DOHH2 (cell line): ENCODE results near the gene MIEF1.
A peak's percentile ranks its signal among the peaks of the same experiment; 100 is the strongest.

Experiments used
- H3F3A ChIP-seq: fragments of 200-600 bp; sonication (generic), shearing (Covaris generic); 2 replicates; pipeline ENCODE4 v1.6.0; 2016; ENCODE audit warnings: antibody characterized with exemption, mild to moderate bottlenecking; ENCODE audit not compliant: control insufficient read depth, insufficient read depth
- H3K27ac ChIP-seq: fragments of 200-600 bp; sonication (generic); 2 replicates; pipeline ENCODE4 v1.5.1; 2014; ENCODE audit warnings: low read depth, mild to moderate bottlenecking, low read length, moderate library complexity
- H3K27me3 ChIP-seq: fragments of 200-600 bp; sonication (generic); 2 replicates; pipeline ENCODE4 v1.6.1; 2014; ENCODE audit warnings: mild to moderate bottlenecking, low read length, mixed read lengths; ENCODE audit not compliant: control insufficient read depth
- H3K36me3 ChIP-seq: fragments of 200-600 bp; sonication (generic); 2 replicates; pipeline ENCODE4 v1.6.1; 2014; ENCODE audit warnings: mild to moderate bottlenecking, low read length, moderate library complexity, mixed read lengths; ENCODE audit not compliant: control insufficient read depth
- H3K4me1 ChIP-seq: fragments of 200-600 bp; sonication (generic); 2 replicates; pipeline ENCODE4 v1.6.1; 2014; ENCODE audit warnings: mild to moderate bottlenecking, low read length, mixed read lengths; ENCODE audit not compliant: control insufficient read depth
- H3K4me2 ChIP-seq: fragments of 200-600 bp; sonication (generic); 2 replicates; pipeline ENCODE4 v1.6.0; 2014; ENCODE audit warnings: mild to moderate bottlenecking, low read length, moderate library complexity
- H3K4me3 ChIP-seq: fragments of 200-600 bp; sonication (generic); 2 replicates; pipeline ENCODE4 v1.5.1; 2014; ENCODE audit warnings: mild to moderate bottlenecking, low read length, mixed read lengths
- H3K79me2 ChIP-seq: fragments of 200-600 bp; sonication (generic); 2 replicates; pipeline ENCODE4 v1.6.1; 2014; ENCODE audit warnings: mild to moderate bottlenecking, low read length, mixed read lengths; ENCODE audit not compliant: control insufficient read depth
- H3K9me2 ChIP-seq: fragments of 200-600 bp; sonication (generic); replicated peaks from 2 replicates; pipeline ENCODE4 v1.6.1; 2014; ENCODE audit warnings: mild to moderate bottlenecking, low read length, mixed read lengths; ENCODE audit not compliant: control insufficient read depth
- H3K9me3 ChIP-seq: fragments of 200-600 bp; sonication (generic); 2 replicates; pipeline ENCODE4 v1.6.1; 2014; ENCODE audit warnings: antibody characterized with exemption, low read length, mixed read lengths; ENCODE audit not compliant: control insufficient read depth, insufficient read depth
- H4K20me1 ChIP-seq: fragments of 200-600 bp; sonication (generic); 2 replicates; pipeline ENCODE4 v1.6.0; 2014; ENCODE audit warnings: low read depth, mild to moderate bottlenecking, antibody characterized with exemption, low read length, moderate library complexity; ENCODE audit not compliant: control insufficient read depth, insufficient read depth
- EZH2phosphoT487 ChIP-seq: fragments of 200-600 bp; sonication (generic); IDR thresholded peaks from 2 replicates; pipeline ENCODE4 v1.6.1; 2017; ENCODE audit warnings: borderline replicate concordance, mild to moderate bottlenecking, antibody characterized with exemption, low read length, moderate library complexity, mixed read lengths
- TF ChIP-seq, protein P1 (sequence below): fragments of 200-600 bp; sonication (generic); IDR thresholded peaks from one replicate; pipeline ENCODE4 v1.5.1; 2014; ENCODE audit warnings: antibody characterized with exemption, mild to moderate bottlenecking, low read depth, low read length; ENCODE audit not compliant: poor library complexity, severe bottlenecking

Gene MIEF1

DNA sequence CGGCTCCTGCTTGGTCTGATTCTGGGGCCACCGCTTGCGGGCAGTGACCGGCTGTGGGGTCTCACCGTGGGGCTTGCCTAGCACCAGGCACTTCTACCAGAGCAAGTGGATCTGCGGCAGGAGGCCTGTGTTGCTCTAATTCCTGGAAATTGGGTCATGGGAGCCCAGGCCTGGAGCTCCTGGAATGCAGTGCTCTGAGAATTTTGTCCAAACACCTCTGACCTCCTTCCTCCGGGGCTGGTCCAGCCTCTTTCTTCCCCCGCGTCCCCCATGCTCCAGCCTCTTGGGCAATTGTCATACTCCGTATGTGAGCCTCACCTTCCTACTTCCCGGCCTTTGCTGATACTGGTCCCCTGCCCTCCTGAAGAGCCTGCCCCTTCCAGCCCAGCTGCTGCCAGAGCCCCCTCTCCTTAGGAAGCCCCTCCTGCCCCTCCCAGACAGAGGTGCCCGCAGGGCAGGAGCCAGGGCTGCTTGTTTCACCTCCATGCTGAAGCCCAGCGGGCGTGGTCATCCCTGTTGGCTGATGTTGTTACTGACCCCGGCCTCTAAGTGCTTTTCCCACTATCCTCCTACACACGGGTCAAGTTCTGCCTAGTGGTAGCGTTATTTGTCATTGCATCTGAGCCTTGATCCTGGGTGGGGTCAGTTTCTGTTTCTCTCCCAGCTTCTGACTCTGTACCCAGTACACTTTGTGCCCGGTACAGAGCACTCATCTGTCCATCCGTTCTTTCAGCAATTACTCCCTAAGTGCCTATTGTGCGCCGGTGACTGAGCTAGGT, 35.7 kb upstream of the MIEF1 start:
- H3K4me2 ChIP-seq: peak overlapping the region; percentile 82

DNA sequence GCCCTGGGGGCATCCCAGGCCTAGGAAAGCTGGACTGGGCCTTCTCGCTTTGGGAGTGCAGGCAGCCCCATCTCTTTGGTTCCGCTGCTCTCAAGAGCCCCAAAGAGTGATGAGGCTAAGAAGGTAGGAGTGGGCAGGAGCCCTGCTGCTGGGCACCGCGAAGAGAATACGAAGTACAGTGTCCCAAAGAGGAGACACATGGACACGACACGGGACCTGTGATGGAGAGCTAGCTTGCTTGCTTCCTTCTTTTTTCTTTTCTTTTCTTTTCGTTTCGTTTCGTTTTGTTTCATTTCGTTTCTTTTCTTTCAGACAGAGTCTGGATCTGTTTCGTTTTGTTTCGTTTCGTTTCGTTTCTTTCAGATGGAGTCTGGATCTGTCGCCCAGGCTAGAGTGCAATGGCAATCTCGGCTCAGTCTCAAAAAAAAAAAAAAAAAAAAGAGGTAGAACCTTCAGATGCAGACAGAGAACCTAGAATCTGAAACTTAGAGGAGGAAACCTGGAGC, 34.6 kb upstream of the MIEF1 start:
- Histone ChIP-seq H3K4me1 (peaks cover 99% of the 10 kb centered on the region), H4K20me1 (no peaks in the 10 kb centered on the region), H3K27ac (peak overlapping the region; percentile 97), H3K27me3 (no peaks in the 10 kb centered on the region), H3K36me3 (peaks cover 22% of the 10 kb centered on the region), H3K9me2 (no peaks in the 10 kb centered on the region), H3K79me2 (peaks cover 81% of the 10 kb centered on the region), H3F3A (peaks cover 34% of the 10 kb centered on the region), H3K4me3 (peak overlapping the region; percentile 70), H3K9me3 (no peaks in the 10 kb centered on the region), H3K4me2 (peak overlapping the region; percentile 82)
- TF ChIP-seq EZH2phosphoT487: no peak
- TF ChIP-seq, protein P1, sequence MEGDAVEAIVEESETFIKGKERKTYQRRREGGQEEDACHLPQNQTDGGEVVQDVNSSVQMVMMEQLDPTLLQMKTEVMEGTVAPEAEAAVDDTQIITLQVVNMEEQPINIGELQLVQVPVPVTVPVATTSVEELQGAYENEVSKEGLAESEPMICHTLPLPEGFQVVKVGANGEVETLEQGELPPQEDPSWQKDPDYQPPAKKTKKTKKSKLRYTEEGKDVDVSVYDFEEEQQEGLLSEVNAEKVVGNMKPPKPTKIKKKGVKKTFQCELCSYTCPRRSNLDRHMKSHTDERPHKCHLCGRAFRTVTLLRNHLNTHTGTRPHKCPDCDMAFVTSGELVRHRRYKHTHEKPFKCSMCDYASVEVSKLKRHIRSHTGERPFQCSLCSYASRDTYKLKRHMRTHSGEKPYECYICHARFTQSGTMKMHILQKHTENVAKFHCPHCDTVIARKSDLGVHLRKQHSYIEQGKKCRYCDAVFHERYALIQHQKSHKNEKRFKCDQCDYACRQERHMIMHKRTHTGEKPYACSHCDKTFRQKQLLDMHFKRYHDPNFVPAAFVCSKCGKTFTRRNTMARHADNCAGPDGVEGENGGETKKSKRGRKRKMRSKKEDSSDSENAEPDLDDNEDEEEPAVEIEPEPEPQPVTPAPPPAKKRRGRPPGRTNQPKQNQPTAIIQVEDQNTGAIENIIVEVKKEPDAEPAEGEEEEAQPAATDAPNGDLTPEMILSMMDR: no peak

More for the DNA sequence above, 35.7 kb upstream of the MIEF1 start:
- peaks cover 99% of the 10 kb centered on the region for H3K4me1 ChIP-seq
- H3K27me3 ChIP-seq: no peaks in the 10 kb centered on the region
- peaks cover 28% of the 10 kb centered on the region for H3K36me3 ChIP-seq
- peaks cover 36% of the 10 kb centered on the region for H3F3A ChIP-seq
- H3K4me3 ChIP-seq: peak overlapping the region; percentile 70
- TF ChIP-seq, protein P1: no peak
- no peak for TF ChIP-seq EZH2phosphoT487
- H3K9me3 ChIP-seq: no peaks in the 10 kb centered on the region
- H3K9me2 ChIP-seq: no peaks in the 10 kb centered on the region
- peaks cover 84% of the 10 kb centered on the region for H3K79me2 ChIP-seq
- no peaks in the 10 kb centered on the region for H4K20me1 ChIP-seq
- peak overlapping the region; percentile 97 for H3K27ac ChIP-seq

DNA sequence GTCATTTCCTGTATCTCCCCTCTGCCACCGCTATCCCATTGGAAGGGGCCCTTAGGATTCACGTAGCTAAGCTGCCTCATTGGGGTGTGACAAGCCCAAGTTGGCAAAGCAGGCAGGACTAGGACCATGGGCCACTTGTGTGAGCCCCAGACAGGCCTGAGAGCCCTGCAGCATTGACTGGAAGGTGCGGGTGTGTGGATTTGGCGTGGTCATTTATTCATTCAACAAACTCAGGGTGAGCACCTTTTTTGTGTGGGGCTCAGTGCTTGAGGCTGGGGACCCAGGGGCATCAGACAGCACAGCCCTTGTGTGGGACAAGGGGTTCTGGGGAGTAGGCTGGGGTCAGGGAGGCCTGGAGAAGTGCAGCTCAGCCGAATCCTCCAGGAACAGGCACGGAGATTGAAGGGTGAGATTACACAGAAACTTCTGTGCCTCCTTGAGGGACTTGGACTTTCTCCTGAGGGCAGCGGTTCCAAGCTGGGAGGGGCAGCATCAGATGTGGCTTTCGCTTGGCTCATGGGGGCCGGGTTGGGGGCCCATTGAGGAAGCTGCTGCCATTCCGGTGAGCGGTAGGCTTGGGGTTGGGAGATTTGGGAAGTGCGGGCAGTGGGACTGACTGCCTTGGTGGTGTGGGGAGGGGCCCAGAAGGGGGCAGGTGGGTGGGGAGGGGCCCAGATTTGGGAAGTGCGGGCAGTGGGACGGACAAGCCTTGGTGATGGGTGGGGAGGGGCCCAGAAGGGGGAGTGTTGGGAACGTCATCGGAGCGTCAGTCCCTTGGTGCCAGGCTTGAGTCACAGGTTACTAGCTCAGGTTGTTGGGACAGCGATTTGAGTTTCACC, 33.4 kb upstream of the MIEF1 start:
- no peak for TF ChIP-seq EZH2phosphoT487
- TF ChIP-seq, protein P1: no peak
- Histone ChIP-seq H3K9me3 (no peaks in the 10 kb centered on the region), H3K79me2 (peaks cover 81% of the 10 kb centered on the region), H3K4me3 (peak overlapping the region; percentile 70), H3K27ac (peak overlapping the region; percentile 97), H4K20me1 (no peaks in the 10 kb centered on the region), H3F3A (peaks cover 26% of the 10 kb centered on the region), H3K36me3 (peaks cover 23% of the 10 kb centered on the region), H3K4me1 (peaks cover 98% of the 10 kb centered on the region), H3K27me3 (no peaks in the 10 kb centered on the region), H3K9me2 (no peaks in the 10 kb centered on the region), H3K4me2 (peak overlapping the region; percentile 82)
